HEK293 (cell line): Measurements from ENCODE around the gene USP21.

Experiments used
- EGR2 ChIP-seq: fragments of 450-650 bp; formaldehyde crosslinking; IDR thresholded peaks from 2 replicates; pipeline ENCODE4 v1.5.1; 2016; ENCODE audit warnings: low read depth, missing biosample characterization, missing genetic modification characterization
- ELK4 ChIP-seq: IDR thresholded peaks from 2 replicates; pipeline ENCODE4 v1.6.1; 2011; ENCODE audit warnings: mild to moderate bottlenecking, low read depth, low read length, borderline replicate concordance
- GLIS1 ChIP-seq: fragments of 450-650 bp; formaldehyde crosslinking; IDR thresholded peaks from 2 replicates; pipeline ENCODE4 v1.5.1; 2016; ENCODE audit warnings: missing biosample characterization, missing genetic modification characterization
- OSR2 ChIP-seq: fragments of 450-650 bp; formaldehyde crosslinking; IDR thresholded peaks from 2 replicates; pipeline ENCODE4 v1.5.1; 2016; ENCODE audit warnings: missing biosample characterization, missing genetic modification characterization
- PRDM4 ChIP-seq: fragments of 450-650 bp; formaldehyde crosslinking; IDR thresholded peaks from 2 replicates; pipeline ENCODE4 v1.5.1; 2017; ENCODE audit warnings: missing biosample characterization, missing genetic modification characterization
- RBAK ChIP-seq: fragments of 450-650 bp; formaldehyde crosslinking; IDR thresholded peaks from 2 replicates; pipeline ENCODE4 v1.5.1; 2016; ENCODE audit warnings: missing biosample characterization, missing genetic modification characterization
- SCRT1 ChIP-seq: fragments of 450-650 bp; formaldehyde crosslinking; IDR thresholded peaks from 2 replicates; pipeline ENCODE4 v1.5.1; 2016; ENCODE audit warnings: missing biosample characterization, missing genetic modification characterization, borderline replicate concordance
- SP3 ChIP-seq: fragments of 450-650 bp; formaldehyde crosslinking; IDR thresholded peaks from 2 replicates; pipeline ENCODE4 v1.5.1; 2016; ENCODE audit warnings: missing biosample characterization, missing genetic modification characterization
- YY1 ChIP-seq: fragments of 450-650 bp; formaldehyde crosslinking; IDR thresholded peaks from 2 replicates; pipeline ENCODE4 v1.5.1; 2018; ENCODE audit warnings: missing biosample characterization, missing genetic modification characterization
- ZBTB8A ChIP-seq: fragments of 450-650 bp; formaldehyde crosslinking; IDR thresholded peaks from 2 replicates; pipeline ENCODE4 v1.5.1; 2016; ENCODE audit warnings: missing biosample characterization, missing genetic modification characterization
- ZFHX2 ChIP-seq: fragments of 450-650 bp; formaldehyde crosslinking; conservative IDR thresholded peaks from 2 replicates; pipeline ENCODE4 v1.5.1; 2016; ENCODE audit warnings: missing biosample characterization, missing genetic modification characterization
- ZNF114 ChIP-seq: fragments of 450-650 bp; formaldehyde crosslinking; IDR thresholded peaks from 2 replicates; pipeline ENCODE4 v1.5.0; 2017; ENCODE audit warnings: missing biosample characterization, missing genetic modification characterization
- ZNF133 ChIP-seq: fragments of 450-650 bp; formaldehyde crosslinking; IDR thresholded peaks from 2 replicates; pipeline ENCODE4 v1.5.1; 2016; ENCODE audit warnings: missing biosample characterization, missing genetic modification characterization
- ZNF155 ChIP-seq: fragments of 450-650 bp; formaldehyde crosslinking; IDR thresholded peaks from 2 replicates; pipeline ENCODE4 v1.5.1; 2016; ENCODE audit warnings: missing biosample characterization, missing genetic modification characterization
- ZNF157 ChIP-seq: fragments of 450-650 bp; formaldehyde crosslinking; IDR thresholded peaks from 2 replicates; pipeline ENCODE4 v1.5.1; 2016; ENCODE audit warnings: missing biosample characterization, missing genetic modification characterization
- ZNF214 ChIP-seq: fragments of 450-650 bp; formaldehyde crosslinking; IDR thresholded peaks from 2 replicates; pipeline ENCODE4 v1.5.1; 2017; ENCODE audit warnings: missing biosample characterization, mild to moderate bottlenecking, missing genetic modification characterization, borderline replicate concordance
- ZNF24 ChIP-seq: fragments of 450-650 bp; formaldehyde crosslinking; IDR thresholded peaks from 2 replicates; pipeline ENCODE4 v1.5.1; 2016; ENCODE audit warnings: missing biosample characterization, missing genetic modification characterization
- ZNF292 ChIP-seq: fragments of 450-650 bp; formaldehyde crosslinking; IDR thresholded peaks from 2 replicates; pipeline ENCODE4 v1.5.1; 2016; ENCODE audit warnings: low read depth, missing biosample characterization, missing genetic modification characterization, borderline replicate concordance
- ZNF426 ChIP-seq: fragments of 450-650 bp; formaldehyde crosslinking; IDR thresholded peaks from 2 replicates; pipeline ENCODE4 v1.5.1; 2017; ENCODE audit warnings: missing biosample characterization, missing genetic modification characterization, mild to moderate bottlenecking, inconsistent platforms, moderate library complexity
- ZNF473 ChIP-seq: fragments of 450-650 bp; formaldehyde crosslinking; IDR thresholded peaks from 2 replicates; pipeline ENCODE4 v1.5.1; 2017; ENCODE audit warnings: missing biosample characterization, missing genetic modification characterization
- ZNF560 ChIP-seq: fragments of 450-650 bp; formaldehyde crosslinking; IDR thresholded peaks from 2 replicates; pipeline ENCODE4 v1.5.1; 2017; ENCODE audit warnings: missing biosample characterization, missing genetic modification characterization, borderline replicate concordance
- ZNF561 ChIP-seq: fragments of 450-650 bp; IDR thresholded peaks from 2 replicates; pipeline ENCODE4 v1.5.1; 2018; ENCODE audit warnings: missing biosample characterization, missing genetic modification characterization, borderline replicate concordance
- ZNF600 ChIP-seq: fragments of 450-650 bp; formaldehyde crosslinking; IDR thresholded peaks from 2 replicates; pipeline ENCODE4 v1.5.1; 2016; ENCODE audit warnings: missing biosample characterization, missing genetic modification characterization
- ZNF654 ChIP-seq: fragments of 450-650 bp; formaldehyde crosslinking; IDR thresholded peaks from 2 replicates; pipeline ENCODE4 v1.5.1; 2016; ENCODE audit warnings: low read depth, missing biosample characterization, missing genetic modification characterization
- ZNF658 ChIP-seq: fragments of 450-650 bp; formaldehyde crosslinking; IDR thresholded peaks from 2 replicates; pipeline ENCODE4; 2016; ENCODE audit warnings: missing biosample characterization, missing genetic modification characterization
- ZNF664 ChIP-seq: fragments of 450-650 bp; formaldehyde crosslinking; IDR thresholded peaks from 2 replicates; pipeline ENCODE4 v1.5.1; 2016; ENCODE audit warnings: missing biosample characterization, missing genetic modification characterization
- ZNF701 ChIP-seq: fragments of 450-650 bp; formaldehyde crosslinking; IDR thresholded peaks from 2 replicates; pipeline ENCODE4 v1.5.1; 2016; ENCODE audit warnings: missing biosample characterization, missing genetic modification characterization
- ZNF747 ChIP-seq: fragments of 450-650 bp; formaldehyde crosslinking; IDR thresholded peaks from 2 replicates; pipeline ENCODE4 v1.5.1; 2016; ENCODE audit warnings: missing biosample characterization, missing genetic modification characterization
- ZNF76 ChIP-seq: fragments of 450-650 bp; formaldehyde crosslinking; IDR thresholded peaks from 2 replicates; pipeline ENCODE4; 2016; ENCODE audit warnings: low read depth, missing biosample characterization, missing genetic modification characterization, borderline replicate concordance
- ZNF785 ChIP-seq: fragments of 450-650 bp; formaldehyde crosslinking; IDR thresholded peaks from 2 replicates; pipeline ENCODE4 v1.5.1; 2016; ENCODE audit warnings: missing biosample characterization, missing genetic modification characterization
- ZNF791 ChIP-seq: fragments of 450-650 bp; formaldehyde crosslinking; IDR thresholded peaks from 2 replicates; pipeline ENCODE4 v1.5.1; 2016; ENCODE audit warnings: missing biosample characterization, missing genetic modification characterization
- ZXDB ChIP-seq: fragments of 450-650 bp; formaldehyde crosslinking; IDR thresholded peaks from 2 replicates; pipeline ENCODE4 v1.5.1; 2016; ENCODE audit warnings: missing biosample characterization, missing genetic modification characterization
- TF ChIP-seq, protein P1 (sequence below): fragments of 450-650 bp; formaldehyde crosslinking; IDR thresholded peaks from 2 replicates; pipeline ENCODE4 v1.5.1; 2016; ENCODE audit warnings: missing biosample characterization, missing genetic modification characterization, borderline replicate concordance
- TF ChIP-seq, protein P2 (sequence below): fragments of 450-650 bp; formaldehyde crosslinking; IDR thresholded peaks from 2 replicates; pipeline ENCODE4 v1.5.1; 2016; ENCODE audit warnings: missing biosample characterization, missing genetic modification characterization, borderline replicate concordance

USP21 gene

GRCh38 chr1:161115132-161115711 is 44.1 kb upstream of the USP21 start (continued):
- no peak for TF ChIP-seq ELK4
- TF ChIP-seq ZNF155 = no peak
- TF ChIP-seq ZNF214 = no peak
- TF ChIP-seq ZBTB8A (tag by site-specific recombination) = no peak
- no peak for TF ChIP-seq PRDM4 (tag by site-specific recombination)
- no peak for TF ChIP-seq ZNF426 (tag by site-specific recombination)
- no peak for TF ChIP-seq EGR2 (tag by site-specific recombination)
- TF ChIP-seq SP3 (tag by site-specific recombination) = peak; percentile 71
- peak; percentile 83; the same call in 1 of the 2 replicates for TF ChIP-seq ZNF24 (tag by site-specific recombination)
- TF ChIP-seq ZNF76 (tag by site-specific recombination) = peak; percentile 27; the same call in 1 of the 2 replicates
- TF ChIP-seq, protein P1, sequence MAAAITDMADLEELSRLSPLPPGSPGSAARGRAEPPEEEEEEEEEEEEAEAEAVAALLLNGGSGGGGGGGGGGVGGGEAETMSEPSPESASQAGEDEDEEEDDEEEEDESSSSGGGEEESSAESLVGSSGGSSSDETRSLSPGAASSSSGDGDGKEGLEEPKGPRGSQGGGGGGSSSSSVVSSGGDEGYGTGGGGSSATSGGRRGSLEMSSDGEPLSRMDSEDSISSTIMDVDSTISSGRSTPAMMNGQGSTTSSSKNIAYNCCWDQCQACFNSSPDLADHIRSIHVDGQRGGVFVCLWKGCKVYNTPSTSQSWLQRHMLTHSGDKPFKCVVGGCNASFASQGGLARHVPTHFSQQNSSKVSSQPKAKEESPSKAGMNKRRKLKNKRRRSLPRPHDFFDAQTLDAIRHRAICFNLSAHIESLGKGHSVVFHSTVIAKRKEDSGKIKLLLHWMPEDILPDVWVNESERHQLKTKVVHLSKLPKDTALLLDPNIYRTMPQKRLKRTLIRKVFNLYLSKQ (tag by site-specific recombination) = no peak
- peak; percentile 71; the same call in 1 of the 2 replicates for TF ChIP-seq ZNF600 (tag by site-specific recombination)
- TF ChIP-seq ZNF658 (tag by site-specific recombination) = no peak
- TF ChIP-seq ZNF560 = no peak
- TF ChIP-seq RBAK (tag by site-specific recombination) = peak; percentile 37; the same call in 1 of the 2 replicates
- TF ChIP-seq ZNF292 (tag by site-specific recombination) = no peak
- TF ChIP-seq ZNF654 (tag by site-specific recombination) = no peak
- TF ChIP-seq ZXDB = peak; percentile 69
- no peak for TF ChIP-seq SCRT1 (tag by site-specific recombination)
- TF ChIP-seq YY1 (tag by site-specific recombination) = no peak
- TF ChIP-seq ZNF785 (tag by site-specific recombination) = no peak
- TF ChIP-seq ZNF561 (tag by site-specific recombination) = no peak
- TF ChIP-seq ZNF791 (tag by site-specific recombination) = no peak
- TF ChIP-seq ZNF473 (tag by site-specific recombination) = no peak
- TF ChIP-seq OSR2 = peak; percentile 43; the same call in 1 of the 2 replicates
- peak; percentile 26; the same call in 1 of the 2 replicates for TF ChIP-seq ZNF747 (tag by site-specific recombination)
- TF ChIP-seq ZNF157 = 0 out of 2 replicates have a peak, but pooled peaks have one; percentile 30
- TF ChIP-seq ZNF701 (tag by site-specific recombination) = no peak
- no peak for TF ChIP-seq GLIS1 (tag by site-specific recombination)
- TF ChIP-seq ZNF133 = no peak
- TF ChIP-seq ZFHX2 (tag by site-specific recombination) = peak; percentile 81
- TF ChIP-seq ZNF114 (tag by site-specific recombination) = no peak
- TF ChIP-seq, protein P2, sequence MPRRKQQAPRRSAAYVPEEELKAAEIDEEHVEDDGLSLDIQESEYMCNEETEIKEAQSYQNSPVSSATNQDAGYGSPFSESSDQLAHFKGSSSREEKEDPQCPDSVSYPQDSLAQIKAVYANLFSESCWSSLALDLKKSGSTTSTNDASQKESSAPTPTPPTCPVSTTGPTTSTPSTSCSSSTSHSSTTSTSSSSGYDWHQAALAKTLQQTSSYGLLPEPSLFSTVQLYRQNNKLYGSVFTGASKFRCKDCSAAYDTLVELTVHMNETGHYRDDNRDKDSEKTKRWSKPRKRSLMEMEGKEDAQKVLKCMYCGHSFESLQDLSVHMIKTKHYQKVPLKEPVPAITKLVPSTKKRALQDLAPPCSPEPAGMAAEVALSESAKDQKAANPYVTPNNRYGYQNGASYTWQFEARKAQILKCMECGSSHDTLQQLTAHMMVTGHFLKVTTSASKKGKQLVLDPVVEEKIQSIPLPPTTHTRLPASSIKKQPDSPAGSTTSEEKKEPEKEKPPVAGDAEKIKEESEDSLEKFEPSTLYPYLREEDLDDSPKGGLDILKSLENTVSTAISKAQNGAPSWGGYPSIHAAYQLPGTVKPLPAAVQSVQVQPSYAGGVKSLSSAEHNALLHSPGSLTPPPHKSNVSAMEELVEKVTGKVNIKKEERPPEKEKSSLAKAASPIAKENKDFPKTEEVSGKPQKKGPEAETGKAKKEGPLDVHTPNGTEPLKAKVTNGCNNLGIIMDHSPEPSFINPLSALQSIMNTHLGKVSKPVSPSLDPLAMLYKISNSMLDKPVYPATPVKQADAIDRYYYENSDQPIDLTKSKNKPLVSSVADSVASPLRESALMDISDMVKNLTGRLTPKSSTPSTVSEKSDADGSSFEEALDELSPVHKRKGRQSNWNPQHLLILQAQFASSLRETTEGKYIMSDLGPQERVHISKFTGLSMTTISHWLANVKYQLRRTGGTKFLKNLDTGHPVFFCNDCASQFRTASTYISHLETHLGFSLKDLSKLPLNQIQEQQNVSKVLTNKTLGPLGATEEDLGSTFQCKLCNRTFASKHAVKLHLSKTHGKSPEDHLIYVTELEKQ (tag by site-specific recombination) = peak; percentile 62; the same call in 1 of the 2 replicates
- no peak for TF ChIP-seq ZNF664 (tag by site-specific recombination)
